Vagina (tissue), 2 donors: ENCODE measurements around the gene TEAD3. TPM values are rescaled to one million over a fixed set of nuclear protein-coding genes. Genes with fewer than 3 reads are reported as not detected.

ENCODE experiments used
- DNase-seq, 2 donors: peaks; one replicate each; pipeline ENCODE4 v3.0.0-alpha.2; 2017; ENCODE audit errors: extremely low spot score in 2 of 2
- H3K27ac ChIP-seq: fragments of 200-600 bp; sonication (generic); one replicate; pipeline ENCODE4 v1.5.1; 2019
- H3K27me3 ChIP-seq: fragments of 200-600 bp; sonication (generic); one replicate; pipeline ENCODE4 v1.5.1; 2019
- H3K36me3 ChIP-seq, 2 donors: fragments of 200-600 bp; sonication (generic); one replicate each; pipeline ENCODE4 v1.5.1; 2017 to 2019
- H3K4me1 ChIP-seq: fragments of 200-600 bp; sonication (generic); one replicate; pipeline ENCODE4 v1.5.1; 2019
- H3K4me3 ChIP-seq, 2 donors: fragments of 200-600 bp; sonication (generic); 1 replicate in 1 of 2; 2 replicates in 1 of 2; pipeline ENCODE4 v1.5.1; 2016 to 2019
- H3K9me3 ChIP-seq: fragments of 200-600 bp; sonication (generic); one replicate; pipeline ENCODE4 v1.5.1; 2019
- POLR2A ChIP-seq, 2 donors: fragments of 450-650 bp; IDR thresholded peaks; one replicate each; pipeline ENCODE4 v1.6.1; 2017; ENCODE audit warnings: antibody characterized with exemption in 2 of 2, mild to moderate bottlenecking in 2 of 2, moderate library complexity in 2 of 2
- POLR2AphosphoS5 ChIP-seq, 2 donors: sonication (generic); formaldehyde crosslinking; IDR thresholded peaks; one replicate each; pipeline ENCODE4 v1.9.0; 2017; ENCODE audit warnings: antibody characterized with exemption in 2 of 2, mild to moderate bottlenecking in 2 of 2, low read depth in 1 of 2; ENCODE audit not compliant: insufficient read depth in 1 of 2
- intact Hi-C: fragments of 100-400 bp; cut with DNase I; formaldehyde crosslinking; loops from one replicate; pipeline ENCODE4 v1.15.1; 2023
- total RNA-seq: library from RNA; depleted of rRNA; stranded (reverse); fragments of >200 nt; gene quantifications from one replicate; pipeline ENCODE4 v1.2.3, GENCODE V29; 2016
- TF ChIP-seq, protein P1 (sequence below), 3 experiments: fragments of 450-650 bp in 2 of 3; fragments of 200-600 bp in 1 of 3; sonication (generic) in 1 of 3; IDR thresholded peaks; one replicate each; pipeline ENCODE4 v1.5.1; 2017 to 2019; ENCODE audit warnings: antibody characterized with exemption in 3 of 3, mild to moderate bottlenecking in 2 of 3, moderate library complexity in 2 of 3

TEAD3 gene
- total RNA-seq, 1 donor from 2014 or later: 29.0 TPM

DNA sequence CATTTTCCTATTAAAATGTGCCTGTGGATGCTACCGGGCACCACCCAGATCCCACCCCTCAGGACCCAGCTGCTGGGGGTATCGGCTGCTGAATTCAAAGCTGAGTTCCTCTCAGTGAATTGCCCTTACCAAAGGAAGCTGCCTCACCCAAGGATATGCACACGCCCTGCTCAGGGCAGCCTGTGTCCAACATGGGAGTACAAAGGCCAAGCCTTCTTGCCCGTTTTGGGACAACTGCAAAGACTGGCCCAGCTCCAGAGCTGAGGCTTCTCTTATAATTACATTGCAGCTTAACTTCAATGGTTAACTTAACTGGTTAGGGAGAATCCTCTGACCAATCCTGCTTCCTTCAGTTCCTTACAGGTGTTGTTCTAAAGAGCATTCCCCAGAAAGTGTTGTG, 64.6 kb downstream of the TEAD3 start:
- Histone ChIP-seq H3K4me1 (no peaks in the 10 kb centered on the region), H3K9me3 (no peaks in the 10 kb centered on the region), H3K36me3 (no peaks in the 10 kb centered on the region), H3K27me3 (no peaks in the 10 kb centered on the region), H3K27ac (no peak overlapping the region), H3K4me3 (no peak overlapping the region)
- TF ChIP-seq, protein P1, sequence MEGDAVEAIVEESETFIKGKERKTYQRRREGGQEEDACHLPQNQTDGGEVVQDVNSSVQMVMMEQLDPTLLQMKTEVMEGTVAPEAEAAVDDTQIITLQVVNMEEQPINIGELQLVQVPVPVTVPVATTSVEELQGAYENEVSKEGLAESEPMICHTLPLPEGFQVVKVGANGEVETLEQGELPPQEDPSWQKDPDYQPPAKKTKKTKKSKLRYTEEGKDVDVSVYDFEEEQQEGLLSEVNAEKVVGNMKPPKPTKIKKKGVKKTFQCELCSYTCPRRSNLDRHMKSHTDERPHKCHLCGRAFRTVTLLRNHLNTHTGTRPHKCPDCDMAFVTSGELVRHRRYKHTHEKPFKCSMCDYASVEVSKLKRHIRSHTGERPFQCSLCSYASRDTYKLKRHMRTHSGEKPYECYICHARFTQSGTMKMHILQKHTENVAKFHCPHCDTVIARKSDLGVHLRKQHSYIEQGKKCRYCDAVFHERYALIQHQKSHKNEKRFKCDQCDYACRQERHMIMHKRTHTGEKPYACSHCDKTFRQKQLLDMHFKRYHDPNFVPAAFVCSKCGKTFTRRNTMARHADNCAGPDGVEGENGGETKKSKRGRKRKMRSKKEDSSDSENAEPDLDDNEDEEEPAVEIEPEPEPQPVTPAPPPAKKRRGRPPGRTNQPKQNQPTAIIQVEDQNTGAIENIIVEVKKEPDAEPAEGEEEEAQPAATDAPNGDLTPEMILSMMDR (IDR thresholded peaks at IDR 0.05): no peak
- TF ChIP-seq POLR2AphosphoS5 (IDR thresholded peaks at IDR 0.05; ENCODE audit: insufficient read depth in 1 of 2, low read depth in 1 of 2) (no peak), POLR2A (IDR thresholded peaks at IDR 0.05) (no peak)
- intact Hi-C loops: no loop called here
- DNase-seq: no peak

DNA sequence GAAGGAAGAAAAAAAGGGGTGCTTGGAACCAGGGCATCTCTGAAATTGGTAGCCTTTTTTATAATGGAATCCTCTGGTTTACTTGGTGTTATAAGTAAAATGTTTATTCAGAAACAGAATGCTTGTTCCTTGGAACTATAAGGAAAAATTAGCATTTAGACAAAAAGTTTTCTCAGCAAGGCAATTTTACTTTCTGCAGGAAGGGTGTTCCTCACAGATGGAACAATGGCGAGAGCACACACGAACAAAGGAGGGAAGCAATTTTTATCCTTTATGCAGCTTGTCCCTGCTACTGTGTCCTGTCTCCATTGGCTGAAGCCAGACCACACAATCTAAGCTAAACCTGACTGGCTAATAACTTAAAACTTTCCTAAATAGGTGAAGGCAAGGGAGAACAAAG, 67.4 kb downstream of the TEAD3 start:
- Histone ChIP-seq H3K27ac (no peak overlapping the region), H3K27me3 (no peaks in the 10 kb centered on the region), H3K36me3 (peaks cover 0 to 25% of the 10 kb centered on the region in 2 donors), H3K4me1 (no peaks in the 10 kb centered on the region), H3K9me3 (no peaks in the 10 kb centered on the region), H3K4me3 (no peak overlapping the region)
- TF ChIP-seq, protein P1 (IDR thresholded peaks at IDR 0.05): no peak
- no peak for TF ChIP-seq POLR2A (IDR thresholded peaks at IDR 0.05)
- no peak for TF ChIP-seq POLR2AphosphoS5 (IDR thresholded peaks at IDR 0.05; ENCODE audit: insufficient read depth in 1 of 2, low read depth in 1 of 2)
- DNase-seq: no peak
- intact Hi-C loops: no loop called here

DNA sequence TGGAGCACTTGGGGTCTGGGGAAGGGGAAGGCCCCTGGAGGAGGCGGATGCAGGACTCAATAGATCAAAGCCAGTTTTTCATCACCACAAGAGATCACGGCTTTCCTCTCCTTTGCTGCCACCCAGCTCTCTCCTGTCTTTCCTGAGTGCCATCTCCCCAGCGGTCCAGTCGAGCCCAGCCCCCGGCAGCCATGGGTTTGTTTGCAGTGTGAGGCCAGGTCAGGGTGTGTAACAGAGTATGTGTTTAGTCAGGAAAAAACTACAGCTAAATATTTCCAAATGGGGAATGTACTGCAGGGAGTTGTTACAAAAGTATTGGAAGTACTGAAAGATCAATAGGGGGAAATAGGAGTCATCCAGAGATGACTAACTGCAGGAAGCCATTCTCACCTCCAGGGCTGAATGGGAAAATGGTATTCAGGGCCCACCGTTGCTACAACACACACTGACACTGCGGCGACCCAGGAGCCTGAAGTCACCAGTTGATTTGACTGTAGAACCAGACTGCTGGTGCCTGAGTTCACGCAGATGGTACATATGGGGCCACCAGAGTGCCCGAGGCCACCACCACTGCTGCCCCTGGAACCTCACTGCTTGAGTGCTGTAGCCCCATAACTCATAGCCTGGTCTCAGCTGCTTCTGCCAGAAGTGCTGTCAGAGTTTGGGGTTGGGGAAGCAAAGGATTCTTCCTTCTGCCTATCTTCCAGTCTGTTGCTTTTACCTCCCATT, 68.3 kb downstream of the TEAD3 start:
- Histone ChIP-seq H3K27me3 (no peaks in the 10 kb centered on the region), H3K36me3 (peaks cover 0 to 33% of the 10 kb centered on the region in 2 donors), H3K4me1 (no peaks in the 10 kb centered on the region), H3K27ac (no peak overlapping the region), H3K9me3 (no peaks in the 10 kb centered on the region), H3K4me3 (no peak overlapping the region)
- intact Hi-C loops: no loop called here
- TF ChIP-seq POLR2A (IDR thresholded peaks at IDR 0.05) (no peak), POLR2AphosphoS5 (IDR thresholded peaks at IDR 0.05; ENCODE audit: insufficient read depth in 1 of 2, low read depth in 1 of 2) (no peak)
- TF ChIP-seq, protein P1 (IDR thresholded peaks at IDR 0.05): no peak
- no peak for DNase-seq

DNA sequence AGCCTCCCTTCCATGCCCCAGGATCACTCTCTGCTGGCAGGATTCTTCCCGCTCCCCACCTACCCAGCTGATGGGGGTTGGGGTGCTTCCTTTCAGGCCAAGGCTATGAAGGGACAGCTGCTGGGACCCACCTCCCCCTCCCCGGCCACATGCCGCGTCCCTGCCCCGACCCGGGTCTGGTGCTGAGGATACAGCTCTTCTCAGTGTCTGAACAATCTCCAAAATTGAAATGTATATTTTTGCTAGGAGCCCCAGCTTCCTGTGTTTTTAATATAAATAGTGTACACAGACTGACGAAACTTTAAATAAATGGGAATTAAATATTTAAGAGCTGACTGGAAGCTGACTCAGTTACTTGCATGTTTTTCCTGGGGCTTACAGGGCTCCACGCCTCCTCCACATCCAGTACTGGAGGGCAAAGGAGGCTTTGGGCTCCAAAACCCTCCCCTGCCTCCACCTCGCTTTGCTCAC, 69.0 kb downstream of the TEAD3 start:
- Histone ChIP-seq H3K4me3 (no peak overlapping the region), H3K36me3 (peaks cover 0 to 34% of the 10 kb centered on the region in 2 donors), H3K9me3 (no peaks in the 10 kb centered on the region), H3K4me1 (no peaks in the 10 kb centered on the region), H3K27me3 (no peaks in the 10 kb centered on the region), H3K27ac (no peak overlapping the region)
- intact Hi-C loops: no loop called here
- TF ChIP-seq POLR2AphosphoS5 (IDR thresholded peaks at IDR 0.05; ENCODE audit: insufficient read depth in 1 of 2, low read depth in 1 of 2) (no peak), POLR2A (IDR thresholded peaks at IDR 0.05) (no peak)
- TF ChIP-seq, protein P1 (IDR thresholded peaks at IDR 0.05): no peak
- no peak for DNase-seq

DNA sequence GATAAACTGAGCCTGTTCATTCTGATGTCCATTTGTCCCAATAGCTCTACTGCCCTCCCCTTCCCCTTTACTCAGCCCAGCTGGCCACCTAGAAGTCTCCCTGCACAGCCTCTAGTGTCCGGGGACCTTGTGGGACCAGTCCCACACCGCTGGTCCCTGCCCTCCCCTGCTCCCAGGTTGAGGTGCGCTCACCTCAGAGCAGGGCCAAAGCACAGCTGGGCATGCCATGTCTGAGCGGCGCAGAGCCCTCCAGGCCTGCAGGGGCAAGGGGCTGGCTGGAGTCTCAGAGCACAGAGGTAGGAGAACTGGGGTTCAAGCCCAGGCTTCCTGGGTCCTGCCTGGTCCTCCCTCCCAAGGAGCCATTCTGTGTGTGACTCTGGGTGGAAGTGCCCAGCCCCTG, 69.4 kb downstream of the TEAD3 start:
- no peak for DNase-seq
- no peaks in the 10 kb centered on the region for H3K9me3 ChIP-seq
- TF ChIP-seq POLR2A (IDR thresholded peaks at IDR 0.05): no peak
- no peak for TF ChIP-seq POLR2AphosphoS5 (IDR thresholded peaks at IDR 0.05; ENCODE audit: insufficient read depth in 1 of 2, low read depth in 1 of 2)
- TF ChIP-seq, protein P1 (IDR thresholded peaks at IDR 0.05): no peak
- intact Hi-C loops: no loop called here
- H3K27me3 ChIP-seq: no peaks in the 10 kb centered on the region
- peaks cover 0 to 34% of the 10 kb centered on the region in 2 donors for H3K36me3 ChIP-seq
- no peak overlapping the region for H3K4me3 ChIP-seq
- no peaks in the 10 kb centered on the region for H3K4me1 ChIP-seq
- no peak overlapping the region for H3K27ac ChIP-seq
